ENCODE data around the gene AVP. TPM values are rescaled to one million over a fixed set of nuclear protein-coding genes. Genes with fewer than 3 reads are reported as not detected.

The AVP gene
- total RNA-seq, 2 experiments from 2014 or later: not detected

- H3K4me3 Mint-ChIP-seq: no peak overlapping the region
- no peaks in the 10 kb centered on the region for H3K36me3 Mint-ChIP-seq (ENCODE audit: low read depth)
- peaks cover 16% of the 10 kb centered on the region for H3K4me1 Mint-ChIP-seq (ENCODE audit: low read depth)
- ChIA-PET CTCF (interaction anchor here (1.2 to 3.3 kb wide), 5 partner anchors 11 to 48 kb away, joined by 3 to 16 read pairs (median 6); no protein-coding TSS in a partner anchor), POLR2A (interaction anchor here (1.4 to 1.8 kb wide), 3 partner anchors 9 to 262 kb away, joined by 3 to 13 read pairs (median 4); partner anchors contain the start of genes FASTKD5 and UBOX5)
- intact Hi-C loops (cut with micrococcal nuclease): no loop called here
- peak; percentile 87 for ATAC-seq
- no peak overlapping the region for H3K27ac Mint-ChIP-seq
- DNase-seq: peak; percentile 92
- no peaks in the 10 kb centered on the region for H3K27me3 Mint-ChIP-seq
- H3K9me3 Mint-ChIP-seq: no peaks in the 10 kb centered on the region
- TF ChIP-seq, protein P1, sequence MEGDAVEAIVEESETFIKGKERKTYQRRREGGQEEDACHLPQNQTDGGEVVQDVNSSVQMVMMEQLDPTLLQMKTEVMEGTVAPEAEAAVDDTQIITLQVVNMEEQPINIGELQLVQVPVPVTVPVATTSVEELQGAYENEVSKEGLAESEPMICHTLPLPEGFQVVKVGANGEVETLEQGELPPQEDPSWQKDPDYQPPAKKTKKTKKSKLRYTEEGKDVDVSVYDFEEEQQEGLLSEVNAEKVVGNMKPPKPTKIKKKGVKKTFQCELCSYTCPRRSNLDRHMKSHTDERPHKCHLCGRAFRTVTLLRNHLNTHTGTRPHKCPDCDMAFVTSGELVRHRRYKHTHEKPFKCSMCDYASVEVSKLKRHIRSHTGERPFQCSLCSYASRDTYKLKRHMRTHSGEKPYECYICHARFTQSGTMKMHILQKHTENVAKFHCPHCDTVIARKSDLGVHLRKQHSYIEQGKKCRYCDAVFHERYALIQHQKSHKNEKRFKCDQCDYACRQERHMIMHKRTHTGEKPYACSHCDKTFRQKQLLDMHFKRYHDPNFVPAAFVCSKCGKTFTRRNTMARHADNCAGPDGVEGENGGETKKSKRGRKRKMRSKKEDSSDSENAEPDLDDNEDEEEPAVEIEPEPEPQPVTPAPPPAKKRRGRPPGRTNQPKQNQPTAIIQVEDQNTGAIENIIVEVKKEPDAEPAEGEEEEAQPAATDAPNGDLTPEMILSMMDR (IDR thresholded peaks at IDR 0.05): no peak
These were observed 17.4 kb upstream of the AVP start for GRCh38 chr20:3101737-3102574.

GRCh38 chr20:3101251-3101650, 16.7 kb upstream of the AVP start:
- DNase-seq (no peak), ATAC-seq (no peak)
- no peak overlapping the region for H3K4me3 Mint-ChIP-seq
- TF ChIP-seq, protein P1 (IDR thresholded peaks at IDR 0.05): no peak
- H3K27me3 Mint-ChIP-seq: no peaks in the 10 kb centered on the region
- intact Hi-C loops (cut with micrococcal nuclease): no loop called here
- ChIA-PET POLR2A (interaction anchor here (1.4 to 1.8 kb wide), 3 partner anchors 8 to 262 kb away, joined by 3 to 13 read pairs (median 4); partner anchors contain the start of genes FASTKD5 and UBOX5), CTCF (interaction anchor here (1.2 to 3.3 kb wide), 5 partner anchors 10 to 48 kb away, joined by 3 to 16 read pairs (median 6); no protein-coding TSS in a partner anchor)
- no peaks in the 10 kb centered on the region for H3K36me3 Mint-ChIP-seq (ENCODE audit: low read depth)
- H3K27ac Mint-ChIP-seq: no peak overlapping the region
- H3K4me1 Mint-ChIP-seq (ENCODE audit: low read depth): peaks cover 16% of the 10 kb centered on the region
- H3K9me3 Mint-ChIP-seq: no peaks in the 10 kb centered on the region

- ChIA-PET CTCF (interaction anchor here (1.3 to 2.6 kb wide), 2 partner anchors 9 to 47 kb away, joined by 3 to 8 read pairs; no protein-coding TSS in a partner anchor), POLR2A (interaction anchor here (0.7 kb wide), 1 partner anchor 24 kb away, joined by 3 read pairs; no protein-coding TSS in a partner anchor)
- no peak overlapping the region for H3K27ac Mint-ChIP-seq
- intact Hi-C loops (cut with micrococcal nuclease): no loop called here
- H3K9me3 Mint-ChIP-seq: no peaks in the 10 kb centered on the region
- DNase-seq (no peak), ATAC-seq (no peak)
- no peaks in the 10 kb centered on the region for H3K36me3 Mint-ChIP-seq (ENCODE audit: low read depth)
- TF ChIP-seq, protein P1 (IDR thresholded peaks at IDR 0.05): no peak
- no peak overlapping the region for H3K4me3 Mint-ChIP-seq
- no peaks in the 10 kb centered on the region for H3K27me3 Mint-ChIP-seq
- peaks cover 16% of the 10 kb centered on the region for H3K4me1 Mint-ChIP-seq (ENCODE audit: low read depth)
These were observed 16.0 kb upstream of the AVP start for GRCh38 chr20:3100480-3100879.

DNA sequence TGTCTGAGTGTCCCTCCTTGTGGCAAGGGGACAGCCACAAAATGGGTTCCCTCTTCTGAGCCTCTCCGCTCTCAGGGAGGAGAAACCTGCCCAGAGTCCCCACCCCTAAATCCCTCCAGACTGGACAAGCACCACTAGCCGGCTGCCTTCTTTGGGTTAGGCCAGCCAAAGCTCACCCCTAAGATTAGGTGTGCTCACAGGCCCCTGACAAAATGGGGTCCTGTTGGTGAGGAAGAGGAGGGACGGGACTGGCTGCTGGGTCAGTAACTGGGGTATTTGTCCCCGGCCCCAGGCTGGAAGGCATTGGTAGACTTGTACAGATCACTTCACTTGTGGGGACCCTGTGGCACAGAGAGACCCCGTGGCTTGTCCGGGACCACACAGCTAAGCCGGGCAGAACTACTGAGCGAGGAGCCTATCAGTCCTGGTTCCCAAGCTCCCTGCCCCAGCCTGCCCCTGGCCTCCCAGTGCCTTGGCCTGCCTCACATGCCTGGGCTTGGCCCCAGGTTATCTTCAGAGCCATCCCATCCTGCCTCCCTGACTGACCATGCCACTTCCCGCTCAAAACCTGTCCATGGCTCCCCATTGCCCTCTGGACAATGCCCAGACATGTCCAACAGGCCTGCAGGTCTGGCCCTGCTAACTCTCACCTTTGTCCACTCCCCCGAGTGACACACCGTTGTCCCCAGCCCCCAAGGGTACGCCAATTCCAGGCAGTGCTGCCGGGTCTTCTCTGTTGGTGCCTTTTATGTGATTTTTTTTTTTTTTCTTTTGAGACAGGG, 10.5 kb upstream of the AVP start:
- H3K4me3 Mint-ChIP-seq: no peak overlapping the region
- ATAC-seq (no peak), DNase-seq (no peak)
- no peaks in the 10 kb centered on the region for H3K9me3 Mint-ChIP-seq
- peaks cover 27% of the 10 kb centered on the region for H3K4me1 Mint-ChIP-seq (ENCODE audit: low read depth)
- POLR2A ChIA-PET: interaction anchor here (0.6 to 0.7 kb wide), 2 partner anchors 65 to 177 kb away, joined by 3 read pairs; no protein-coding TSS in a partner anchor
- H3K36me3 Mint-ChIP-seq (ENCODE audit: low read depth): no peaks in the 10 kb centered on the region
- H3K27me3 Mint-ChIP-seq: peaks cover 1% of the 10 kb centered on the region
- H3K27ac Mint-ChIP-seq: no peak overlapping the region
- intact Hi-C loops (cut with micrococcal nuclease): no loop called here
- CTCF ChIA-PET: interaction anchor here (0.9 to 1.7 kb wide), 2 partner anchors 17 to 22 kb away, joined by 3 read pairs; no protein-coding TSS in a partner anchor
- TF ChIP-seq, protein P1 (IDR thresholded peaks at IDR 0.05): no peak
